Measurements from ENCODE around the gene GALNTL6.

Gene GALNTL6

GRCh38 chr4:172068506-172068905 is 255.3 kb downstream of the GALNTL6 start:
- FAIRE-seq = no peak
- DNase-seq (ENCODE audit: insufficient read length, low spot score) = no peak

GRCh38 chr4:172073590-172073989 is 260.4 kb downstream of the GALNTL6 start:
- FAIRE-seq (no peak), DNase-seq (ENCODE audit: insufficient read length, low spot score) (no peak)
- TF ChIP-seq POLR2A (IDR thresholded peaks at IDR 0.05; ENCODE audit: low read depth, low read length) = no peak

More at GRCh38 chr4:172068506-172068905, 255.3 kb downstream of the GALNTL6 start:
- TF ChIP-seq POLR2A (IDR thresholded peaks at IDR 0.05; ENCODE audit: low read depth, low read length) = no peak

GRCh38 chr4:172083272-172083671 is 270.1 kb downstream of the GALNTL6 start:
- no peak for DNase-seq (ENCODE audit: insufficient read length, low spot score)
- no peak for FAIRE-seq
- TF ChIP-seq POLR2A (IDR thresholded peaks at IDR 0.05; ENCODE audit: low read depth, low read length) = no peak

GRCh38 chr4:172088556-172088955 is 275.4 kb downstream of the GALNTL6 start:
- no peak for TF ChIP-seq POLR2A (IDR thresholded peaks at IDR 0.05; ENCODE audit: low read depth, low read length)
- DNase-seq (ENCODE audit: insufficient read length, low spot score) (no peak), FAIRE-seq (no peak)

- no peak for TF ChIP-seq POLR2A (IDR thresholded peaks at IDR 0.05; ENCODE audit: low read depth, low read length)
- FAIRE-seq = no peak
- DNase-seq (ENCODE audit: insufficient read length, low spot score) = no peak
These were observed 282.0 kb downstream of the GALNTL6 start for GRCh38 chr4:172095161-172095560.

- no peak for FAIRE-seq
- no peak for DNase-seq (ENCODE audit: insufficient read length, low spot score)
These were observed 283.6 kb downstream of the GALNTL6 start for GRCh38 chr4:172096786-172097185.

GRCh38 chr4:172099376-172099775 is 286.2 kb downstream of the GALNTL6 start:
- FAIRE-seq (no peak), DNase-seq (ENCODE audit: insufficient read length, low spot score) (no peak)
- TF ChIP-seq POLR2A (IDR thresholded peaks at IDR 0.05; ENCODE audit: low read depth, low read length) = no peak

More at GRCh38 chr4:172096786-172097185, 283.6 kb downstream of the GALNTL6 start:
- no peak for TF ChIP-seq POLR2A (IDR thresholded peaks at IDR 0.05; ENCODE audit: low read depth, low read length)

- FAIRE-seq (no peak), DNase-seq (ENCODE audit: insufficient read length, low spot score) (no peak)
- TF ChIP-seq POLR2A (IDR thresholded peaks at IDR 0.05; ENCODE audit: low read depth, low read length) = no peak
These were observed 290.3 kb downstream of the GALNTL6 start for GRCh38 chr4:172103456-172103855.

GRCh38 chr4:172104539-172104938 is 291.3 kb downstream of the GALNTL6 start:
- no peak for FAIRE-seq
- no peak for TF ChIP-seq POLR2A (IDR thresholded peaks at IDR 0.05; ENCODE audit: low read depth, low read length)
- DNase-seq (ENCODE audit: insufficient read length, low spot score) = no peak

GRCh38 chr4:172105918-172106317 is 292.7 kb downstream of the GALNTL6 start:
- no peak for TF ChIP-seq POLR2A (IDR thresholded peaks at IDR 0.05; ENCODE audit: low read depth, low read length)
- no peak for FAIRE-seq

GRCh38 chr4:172109466-172109865 is 296.3 kb downstream of the GALNTL6 start:
- TF ChIP-seq POLR2A (IDR thresholded peaks at IDR 0.05; ENCODE audit: low read depth, low read length) = no peak
- DNase-seq (ENCODE audit: insufficient read length, low spot score) = no peak
- no peak for FAIRE-seq

More at GRCh38 chr4:172105918-172106317, 292.7 kb downstream of the GALNTL6 start:
- no peak for DNase-seq (ENCODE audit: insufficient read length, low spot score)

- DNase-seq (ENCODE audit: insufficient read length, low spot score) (no peak), FAIRE-seq (no peak)
- no peak for TF ChIP-seq POLR2A (IDR thresholded peaks at IDR 0.05; ENCODE audit: low read depth, low read length)
These were observed 311.6 kb downstream of the GALNTL6 start for GRCh38 chr4:172124656-172125308.

- no peak for FAIRE-seq
- no peak for DNase-seq (ENCODE audit: insufficient read length, low spot score)
These were observed 312.2 kb downstream of the GALNTL6 start for GRCh38 chr4:172125443-172125842.

GRCh38 chr4:172127168-172127567 is 314.0 kb downstream of the GALNTL6 start:
- DNase-seq (ENCODE audit: insufficient read length, low spot score) (no peak), FAIRE-seq (no peak)
- no peak for TF ChIP-seq POLR2A (IDR thresholded peaks at IDR 0.05; ENCODE audit: low read depth, low read length)

More at GRCh38 chr4:172125443-172125842, 312.2 kb downstream of the GALNTL6 start:
- TF ChIP-seq POLR2A (IDR thresholded peaks at IDR 0.05; ENCODE audit: low read depth, low read length) = no peak

- FAIRE-seq (no peak), DNase-seq (ENCODE audit: insufficient read length, low spot score) (no peak)
- TF ChIP-seq POLR2A (IDR thresholded peaks at IDR 0.05; ENCODE audit: low read depth, low read length) = no peak
These were observed 316.4 kb downstream of the GALNTL6 start for GRCh38 chr4:172129593-172129992.

Measured in H54 (cell line).